ENCODE results near the gene WDR48. TPM values are rescaled to one million over a fixed set of nuclear protein-coding genes. Genes with fewer than 3 reads are reported as not detected.
A peak's percentile ranks its signal among the peaks of the same experiment; 100 is the strongest.

Gene WDR48
- total and polyA plus RNA-seq, 4 donors, result 17.3 to 39.3 (median 28.4) TPM

- ATAC-seq (ENCODE audit: low FRiP score) (peak; percentile 95), DNase-seq (peak; percentile 95 to 96)
- Histone ChIP-seq H3K9me3 (ENCODE audit: control insufficient read depth, low read length) (no peaks in the 10 kb centered on the region), H3K4me3 (ENCODE audit: low read length in 2 of 2) (peak within 1 kb of the TSS; percentile 71 to 86), H3K27me3 (ENCODE audit: control insufficient read depth in 1 of 2, insufficient read depth in 2 of 2, low read length in 1 of 2) (no peaks in the 10 kb centered on the region), H3K4me1 (ENCODE audit: control insufficient read depth in 1 of 2, insufficient read depth in 2 of 2, low read length in 2 of 2) (no peaks in the 10 kb centered on the region), H3K27ac (ENCODE audit: low read depth in 1 of 2, low read length in 2 of 2) (peak within 1 kb of the TSS; percentile 50 to 51), H3K36me3 (ENCODE audit: control insufficient read depth in 1 of 2, insufficient read depth in 2 of 2, low read length in 1 of 2) (no peaks in the 10 kb centered on the region)
- intact Hi-C loops (cut with DNase I), result loop anchor here (2.0 to 10.0 kb wide), 5 partner anchors 39 to 277 kb away; partner anchors contain the start of gene SLC25A38 (in 2 of the 2)
- 0 to 1% methylated on average over 61 to 74 of the region's 74 CpGs for WGBS, 2 donors
Measured at GRCh38 chr3:39107388-39108199, 55.8 kb downstream of the WDR48 start, which contains the start of the genes GORASP1 and TTC21A. Gene GORASP1, minus strand, starts transcription at chr3:39107627. Its CDS starts 86 bp downstream, at chr3:39107541. Gene TTC21A, plus strand, starts transcription at chr3:39107680. Its CDS starts 158 bp downstream, at chr3:39107838.

- DNase-seq (no peak), ATAC-seq (ENCODE audit: low FRiP score) (no peak)
- H3K9me3 ChIP-seq (ENCODE audit: control insufficient read depth, low read length), result no peaks in the 10 kb centered on the region
- WGBS, 2 donors, result 23 to 35% methylated on average over 2 of the region's 2 CpGs
- H3K4me1 ChIP-seq (ENCODE audit: control insufficient read depth in 1 of 2, insufficient read depth in 2 of 2, low read length in 2 of 2), result no peaks in the 10 kb centered on the region
- peak overlapping the region in 1 of 2 donors; percentile 86 for H3K4me3 ChIP-seq (ENCODE audit: low read length in 2 of 2)
- peak overlapping the region in 1 of 2 donors; percentile 51 for H3K27ac ChIP-seq (ENCODE audit: low read depth in 1 of 2, low read length in 2 of 2)
- no peaks in the 10 kb centered on the region for H3K27me3 ChIP-seq (ENCODE audit: control insufficient read depth in 1 of 2, insufficient read depth in 2 of 2, low read length in 1 of 2)
- intact Hi-C loops (cut with DNase I), result loop anchor here (5.0 to 10.0 kb wide), 4 partner anchors 74 to 277 kb away; partner anchors contain the start of gene SLC25A38 (in 2 of the 2)
- no peaks in the 10 kb centered on the region for H3K36me3 ChIP-seq (ENCODE audit: control insufficient read depth in 1 of 2, insufficient read depth in 2 of 2, low read length in 1 of 2)
Measured at GRCh38 chr3:39108200-39108710, 56.4 kb downstream of the WDR48 start.

GRCh38 chr3:39109086-39109485 lies 57.3 kb downstream of the WDR48 start:
- Histone ChIP-seq H3K9me3 (ENCODE audit: control insufficient read depth, low read length) (no peaks in the 10 kb centered on the region), H3K27me3 (ENCODE audit: control insufficient read depth in 1 of 2, insufficient read depth in 2 of 2, low read length in 1 of 2) (no peaks in the 10 kb centered on the region), H3K4me3 (ENCODE audit: low read length in 2 of 2) (no peak overlapping the region), H3K36me3 (ENCODE audit: control insufficient read depth in 1 of 2, insufficient read depth in 2 of 2, low read length in 1 of 2) (no peaks in the 10 kb centered on the region), H3K4me1 (ENCODE audit: control insufficient read depth in 1 of 2, insufficient read depth in 2 of 2, low read length in 2 of 2) (no peaks in the 10 kb centered on the region), H3K27ac (ENCODE audit: low read depth in 1 of 2, low read length in 2 of 2) (no peak overlapping the region)
- DNase-seq, result no peak
- intact Hi-C loops (cut with DNase I), result loop anchor here (5.0 to 10.0 kb wide), 4 partner anchors 73 to 276 kb away; partner anchors contain the start of gene SLC25A38 (in 2 of the 2)
- 91 to 93% methylated on average over 5 of the region's 5 CpGs for WGBS, 2 donors
- no peak for ATAC-seq (ENCODE audit: low FRiP score)

- no peak overlapping the region for H3K27ac ChIP-seq (ENCODE audit: low read depth in 1 of 2, low read length in 2 of 2)
- no peaks in the 10 kb centered on the region for H3K27me3 ChIP-seq (ENCODE audit: control insufficient read depth in 1 of 2, insufficient read depth in 2 of 2, low read length in 1 of 2)
- no peak overlapping the region for H3K4me3 ChIP-seq (ENCODE audit: low read length in 2 of 2)
- ATAC-seq (ENCODE audit: low FRiP score), result no peak
- no peaks in the 10 kb centered on the region for H3K9me3 ChIP-seq (ENCODE audit: control insufficient read depth, low read length)
- DNase-seq, result no peak
- no peaks in the 10 kb centered on the region for H3K4me1 ChIP-seq (ENCODE audit: control insufficient read depth in 1 of 2, insufficient read depth in 2 of 2, low read length in 2 of 2)
- intact Hi-C loops (cut with DNase I), result no loop called here
- WGBS, 2 donors, result 93 to 94% methylated on average over 2 of the region's 2 CpGs
- H3K36me3 ChIP-seq (ENCODE audit: control insufficient read depth in 1 of 2, insufficient read depth in 2 of 2, low read length in 1 of 2), result no peaks in the 10 kb centered on the region
Measured at GRCh38 chr3:39110041-39110639, 58.3 kb downstream of the WDR48 start.

- Histone ChIP-seq H3K9me3 (ENCODE audit: control insufficient read depth, low read length) (no peaks in the 10 kb centered on the region), H3K4me3 (ENCODE audit: low read length in 2 of 2) (no peak overlapping the region), H3K36me3 (ENCODE audit: control insufficient read depth in 1 of 2, insufficient read depth in 2 of 2, low read length in 1 of 2) (peaks cover 0 to 2% of the 10 kb centered on the region in 2 donors), H3K27me3 (ENCODE audit: control insufficient read depth in 1 of 2, insufficient read depth in 2 of 2, low read length in 1 of 2) (no peaks in the 10 kb centered on the region), H3K27ac (ENCODE audit: low read depth in 1 of 2, low read length in 2 of 2) (no peak overlapping the region), H3K4me1 (ENCODE audit: control insufficient read depth in 1 of 2, insufficient read depth in 2 of 2, low read length in 2 of 2) (no peaks in the 10 kb centered on the region)
- DNase-seq, result no peak
- no peak for ATAC-seq (ENCODE audit: low FRiP score)
- intact Hi-C loops (cut with DNase I), result no loop called here
- whole genome bisulfite sequencing, 2 donors, result 86% methylated on average over 3 of the region's 3 CpGs
Measured at GRCh38 chr3:39112113-39112512, 60.3 kb downstream of the WDR48 start.

- Histone ChIP-seq H3K9me3 (ENCODE audit: control insufficient read depth, low read length) (no peaks in the 10 kb centered on the region), H3K4me3 (ENCODE audit: low read length in 2 of 2) (no peak overlapping the region), H3K27ac (ENCODE audit: low read depth in 1 of 2, low read length in 2 of 2) (no peak overlapping the region), H3K4me1 (ENCODE audit: control insufficient read depth in 1 of 2, insufficient read depth in 2 of 2, low read length in 2 of 2) (no peaks in the 10 kb centered on the region), H3K27me3 (ENCODE audit: control insufficient read depth in 1 of 2, insufficient read depth in 2 of 2, low read length in 1 of 2) (no peaks in the 10 kb centered on the region), H3K36me3 (ENCODE audit: control insufficient read depth in 1 of 2, insufficient read depth in 2 of 2, low read length in 1 of 2) (peaks cover 0 to 2% of the 10 kb centered on the region in 2 donors)
- ATAC-seq (ENCODE audit: low FRiP score), result no peak
- 90 to 94% methylated on average over 2 of the region's 2 CpGs for WGBS, 2 donors
- DNase-seq, result no peak
- intact Hi-C loops (cut with DNase I), result no loop called here
Measured at GRCh38 chr3:39112535-39112934, 60.7 kb downstream of the WDR48 start.

- WGBS, 2 donors, result 97 to 98% methylated on average over 3 of the region's 3 CpGs
- H3K9me3 ChIP-seq (ENCODE audit: control insufficient read depth, low read length), result no peaks in the 10 kb centered on the region
- no peak overlapping the region for H3K27ac ChIP-seq (ENCODE audit: low read depth in 1 of 2, low read length in 2 of 2)
- peaks cover 0 to 2% of the 10 kb centered on the region in 2 donors for H3K36me3 ChIP-seq (ENCODE audit: control insufficient read depth in 1 of 2, insufficient read depth in 2 of 2, low read length in 1 of 2)
- DNase-seq (no peak), ATAC-seq (ENCODE audit: low FRiP score) (no peak)
- intact Hi-C loops (cut with DNase I), result no loop called here
- no peaks in the 10 kb centered on the region for H3K4me1 ChIP-seq (ENCODE audit: control insufficient read depth in 1 of 2, insufficient read depth in 2 of 2, low read length in 2 of 2)
- H3K4me3 ChIP-seq (ENCODE audit: low read length in 2 of 2), result no peak overlapping the region
- H3K27me3 ChIP-seq (ENCODE audit: control insufficient read depth in 1 of 2, insufficient read depth in 2 of 2, low read length in 1 of 2), result no peaks in the 10 kb centered on the region
Measured at GRCh38 chr3:39113291-39113690, 61.5 kb downstream of the WDR48 start.

- peaks cover 0 to 2% of the 10 kb centered on the region in 2 donors for H3K36me3 ChIP-seq (ENCODE audit: control insufficient read depth in 1 of 2, insufficient read depth in 2 of 2, low read length in 1 of 2)
- ATAC-seq (ENCODE audit: low FRiP score) (no peak), DNase-seq (no peak)
- H3K9me3 ChIP-seq (ENCODE audit: control insufficient read depth, low read length), result no peaks in the 10 kb centered on the region
- no peaks in the 10 kb centered on the region for H3K27me3 ChIP-seq (ENCODE audit: control insufficient read depth in 1 of 2, insufficient read depth in 2 of 2, low read length in 1 of 2)
- 75 to 84% methylated on average over 5 of the region's 5 CpGs for WGBS, 2 donors
- no peak overlapping the region for H3K4me3 ChIP-seq (ENCODE audit: low read length in 2 of 2)
- no peaks in the 10 kb centered on the region for H3K4me1 ChIP-seq (ENCODE audit: control insufficient read depth in 1 of 2, insufficient read depth in 2 of 2, low read length in 2 of 2)
- no peak overlapping the region for H3K27ac ChIP-seq (ENCODE audit: low read depth in 1 of 2, low read length in 2 of 2)
- intact Hi-C loops (cut with DNase I), result no loop called here
Measured at GRCh38 chr3:39114456-39114855, 62.6 kb downstream of the WDR48 start.
